GM21619 (cell line): Measurements from ENCODE around the gene ST14.

Experiments
- ATAC-seq: cut with Tn5 transposase; IDR thresholded peaks from one replicate; pipeline ENCODE4 v1.9.1; 2021; ENCODE audit not compliant: unreplicated experiment

The ST14 gene

GRCh38 chr11:130206141-130206540 is 46.6 kb downstream of the ST14 start:
- ATAC-seq, result no peak

- ATAC-seq, result no peak
These were observed 48.9 kb downstream of the ST14 start for GRCh38 chr11:130208241-130209127.

GRCh38 chr11:130209128-130209932 is 49.7 kb downstream of the ST14 start:
- no peak for ATAC-seq

GRCh38 chr11:130209954-130210854 is 50.6 kb downstream of the ST14 start:
- ATAC-seq, result no peak

- ATAC-seq, result no peak
These were observed 51.6 kb downstream of the ST14 start for GRCh38 chr11:130211144-130211543.

GRCh38 chr11:130211781-130212401 is 52.3 kb downstream of the ST14 start:
- no peak for ATAC-seq

GRCh38 chr11:130212431-130212961 is 52.9 kb downstream of the ST14 start:
- ATAC-seq, result no peak

GRCh38 chr11:130213143-130213978 is 53.8 kb downstream of the ST14 start:
- ATAC-seq, result no peak

GRCh38 chr11:130213979-130214281 is 54.3 kb downstream of the ST14 start:
- ATAC-seq, result no peak

- ATAC-seq, result no peak
These were observed 55.4 kb downstream of the ST14 start for GRCh38 chr11:130214861-130215530.

GRCh38 chr11:130215531-130216220 is 56.1 kb downstream of the ST14 start:
- no peak for ATAC-seq

GRCh38 chr11:130216221-130216550 is 56.6 kb downstream of the ST14 start:
- ATAC-seq, result no peak

- ATAC-seq, result no peak
These were observed 57.1 kb downstream of the ST14 start for GRCh38 chr11:130216591-130217132.

GRCh38 chr11:130217133-130218031 is 57.8 kb downstream of the ST14 start:
- no peak for ATAC-seq

GRCh38 chr11:130218501-130219070 is 59.0 kb downstream of the ST14 start:
- no peak for ATAC-seq

GRCh38 chr11:130219148-130219547 is 59.6 kb downstream of the ST14 start:
- no peak for ATAC-seq
